ENCODE results near the gene ELL. TPM values are rescaled to one million over a fixed set of nuclear protein-coding genes. Genes with fewer than 3 reads are reported as not detected.
A peak's percentile ranks its signal among the peaks of the same experiment; 100 is the strongest.

The ELL gene
- total RNA-seq, 4 donors from 2014 or later: 16.2 to 72.2 (median 18.0) TPM

- Histone ChIP-seq H3K4me3 (no peak overlapping the region), H3K36me3 (no peaks in the 10 kb centered on the region), H3K27ac (peak overlapping the region; percentile 70 to 79 (median 77)), H3K27me3 (no peaks in the 10 kb centered on the region), H3K9me3 (no peaks in the 10 kb centered on the region), H3K4me1 (peaks cover 63 to 91% (median 83%) of the 10 kb centered on the region in 4 donors)
- intact Hi-C loops (cut with DNase I; ENCODE audit: low total_unique reads): loop anchor here (5.0 kb wide), 1 partner anchor 335 kb away; no protein-coding TSS in a partner anchor
- WGBS, 2 donors (ENCODE audit: low coverage in 1 of 2): 68% methylated on average over 7 of the region's 7 CpGs; no CpG with 5 or more reads in 1 of the 2 donors
- in situ Hi-C loops (cut with MboI; ENCODE audit: low pct_ligation_motif_present in 1 of 4, low pct_unique_long_range_greater_than_20kb in 1 of 4, low sequenced_read_pairs in 3 of 4): no loop called here
- TF ChIP-seq EP300 (IDR thresholded peaks at IDR 0.05; ENCODE audit: low read depth) (no peak), POLR2AphosphoS5 (IDR thresholded peaks at IDR 0.05) (no peak), POLR2A (IDR thresholded peaks at IDR 0.05) (no peak), CTCF (IDR thresholded peaks at IDR 0.05) (no peak)
- DNase-seq: no peak
Observed at GRCh38 chr19:18502246-18502637, 19.6 kb downstream of the ELL start.

GRCh38 chr19:18501832-18502231 is 20.0 kb downstream of the ELL start:
- DNase-seq: peak; percentile 54
- Histone ChIP-seq H3K4me3 (no peak overlapping the region), H3K9me3 (no peaks in the 10 kb centered on the region), H3K27ac (peak overlapping the region; percentile 70 to 79 (median 77)), H3K27me3 (no peaks in the 10 kb centered on the region), H3K4me1 (peaks cover 59 to 91% (median 82%) of the 10 kb centered on the region in 4 donors), H3K36me3 (no peaks in the 10 kb centered on the region)
- 55 to 100% methylated on average over 2 to 4 of the region's 9 CpGs for WGBS, 2 donors (ENCODE audit: low coverage in 1 of 2)
- in situ Hi-C loops (cut with MboI; ENCODE audit: low pct_ligation_motif_present in 1 of 4, low pct_unique_long_range_greater_than_20kb in 1 of 4, low sequenced_read_pairs in 3 of 4): no loop called here
- intact Hi-C loops (cut with DNase I; ENCODE audit: low total_unique reads): loop anchor here (5.0 kb wide), 1 partner anchor 335 kb away; no protein-coding TSS in a partner anchor
- TF ChIP-seq POLR2A (IDR thresholded peaks at IDR 0.05) (no peak), EP300 (IDR thresholded peaks at IDR 0.05; ENCODE audit: low read depth) (no peak), CTCF (IDR thresholded peaks at IDR 0.05) (no peak)

DNA sequence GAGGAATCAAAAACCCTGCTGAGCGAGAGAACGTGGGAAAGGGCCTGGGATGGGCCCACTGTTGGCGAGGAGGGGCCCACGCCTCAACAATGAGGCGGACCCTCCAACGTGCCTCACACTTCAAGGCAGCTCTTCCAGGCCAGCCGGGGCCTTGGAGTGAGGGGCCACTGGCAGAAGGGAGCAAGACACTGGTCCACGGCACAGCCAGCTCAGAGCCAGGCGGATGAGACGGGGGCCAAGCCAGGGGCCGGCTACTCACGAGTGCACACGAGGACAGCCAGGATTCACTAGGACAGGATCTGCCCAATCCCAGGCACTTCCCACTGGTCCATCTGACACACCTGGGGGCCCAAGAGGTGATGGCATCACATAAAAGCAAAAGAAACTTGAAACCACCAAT is 20.5 kb downstream of the ELL start:
- Histone ChIP-seq H3K36me3 (no peaks in the 10 kb centered on the region), H3K27ac (peak overlapping the region in 3 of 4 donors; percentile 70 to 79 (median 78)), H3K9me3 (no peaks in the 10 kb centered on the region), H3K4me1 (peaks cover 56 to 91% (median 82%) of the 10 kb centered on the region in 4 donors), H3K4me3 (no peak overlapping the region), H3K27me3 (no peaks in the 10 kb centered on the region)
- TF ChIP-seq POLR2A (IDR thresholded peaks at IDR 0.05): no peak
- TF ChIP-seq CTCF (IDR thresholded peaks at IDR 0.05): no peak
- no peak for TF ChIP-seq EP300 (IDR thresholded peaks at IDR 0.05; ENCODE audit: low read depth)
- TF ChIP-seq POLR2AphosphoS5 (IDR thresholded peaks at IDR 0.05): no peak
- in situ Hi-C loops (cut with MboI; ENCODE audit: low pct_ligation_motif_present in 1 of 4, low pct_unique_long_range_greater_than_20kb in 1 of 4, low sequenced_read_pairs in 3 of 4) (no loop called here), intact Hi-C loops (cut with DNase I; ENCODE audit: low total_unique reads) (loop anchor here (5.0 kb wide), 1 partner anchor 334 kb away; no protein-coding TSS in a partner anchor)
- 82% methylated on average over 13 of the region's 13 CpGs; no CpG with 5 or more reads in 1 of the 2 donors for WGBS, 2 donors (ENCODE audit: low coverage in 1 of 2)
- DNase-seq: no peak

DNA sequence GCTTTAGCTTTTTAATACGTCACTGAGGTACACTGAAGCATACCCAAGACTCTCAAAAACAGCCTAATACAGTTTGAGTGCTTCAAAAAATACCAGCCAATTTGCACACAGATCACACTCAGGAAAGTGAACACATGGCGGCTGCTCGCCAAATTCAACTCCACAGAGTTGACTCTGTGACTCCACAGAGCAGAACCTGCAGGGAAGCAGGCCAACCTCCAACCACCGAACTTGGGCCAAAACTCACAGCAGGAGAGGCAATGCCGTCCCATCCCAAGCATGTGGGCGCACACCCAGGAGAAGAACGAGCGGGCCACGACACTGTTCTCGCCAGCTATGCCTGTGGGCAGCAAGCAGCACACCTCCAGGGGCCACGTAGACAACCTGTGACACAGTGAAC is 21.1 kb downstream of the ELL start:
- 72 to 100% methylated on average over 1 to 11 of the region's 11 CpGs for WGBS, 2 donors (ENCODE audit: low coverage in 1 of 2)
- no peak for DNase-seq
- H3K36me3 ChIP-seq: no peaks in the 10 kb centered on the region
- H3K27ac ChIP-seq: peak overlapping the region; percentile 15 to 78 (median 18)
- H3K4me1 ChIP-seq: peaks cover 56 to 91% (median 82%) of the 10 kb centered on the region in 4 donors
- in situ Hi-C loops (cut with MboI; ENCODE audit: low pct_ligation_motif_present in 1 of 4, low pct_unique_long_range_greater_than_20kb in 1 of 4, low sequenced_read_pairs in 3 of 4) (no loop called here), intact Hi-C loops (cut with DNase I; ENCODE audit: low total_unique reads) (loop anchor here (5.0 kb wide), 1 partner anchor 333 kb away; no protein-coding TSS in a partner anchor)
- no peak overlapping the region for H3K4me3 ChIP-seq
- no peak for TF ChIP-seq POLR2AphosphoS5 (IDR thresholded peaks at IDR 0.05)
- no peak for TF ChIP-seq POLR2A (IDR thresholded peaks at IDR 0.05)
- no peak for TF ChIP-seq EP300 (IDR thresholded peaks at IDR 0.05; ENCODE audit: low read depth)
- TF ChIP-seq CTCF (IDR thresholded peaks at IDR 0.05): no peak
- no peaks in the 10 kb centered on the region for H3K27me3 ChIP-seq
- no peaks in the 10 kb centered on the region for H3K9me3 ChIP-seq

All from transverse colon (tissue), 4 donors.